ENCODE measurements around the gene ABCC10. TPM values are rescaled to one million over a fixed set of nuclear protein-coding genes. Genes with fewer than 3 reads are reported as not detected.

Gene ABCC10
- total and polyA plus RNA-seq, 11 donors = 6.4 to 19.6 (median 10.3) TPM

DNA sequence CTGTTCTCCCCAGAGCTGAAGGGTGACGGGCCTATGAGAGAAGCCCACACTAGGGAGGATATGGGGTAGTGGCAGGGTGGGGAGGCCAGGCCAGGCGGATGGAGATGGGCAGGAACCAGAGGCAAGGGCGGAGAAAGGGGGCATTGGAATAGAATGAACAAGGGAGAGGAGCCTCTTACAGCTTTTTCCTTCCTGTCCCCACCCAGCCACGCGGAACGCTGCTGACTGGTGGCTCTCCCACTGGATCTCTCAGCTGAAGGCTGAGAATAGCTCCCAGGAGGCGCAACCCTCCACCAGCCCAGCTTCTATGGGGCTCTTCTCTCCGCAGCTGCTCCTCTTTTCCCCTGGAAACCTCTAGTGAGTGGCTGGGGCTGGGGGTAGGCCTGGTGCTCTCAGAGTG lies 17.2 kb downstream of the ABCC10 start:
- Histone ChIP-seq H3K27ac (no peak overlapping the region), H3K27me3 (no peaks in the 10 kb centered on the region), H3K4me3 (no peak overlapping the region), H3K36me3 (peaks cover 0 to 98% (median 86%) of the 10 kb centered on the region in 9 donors), H3K9me3 (no peaks in the 10 kb centered on the region), H3K4me1 (peaks cover 0 to 5% (median 0%) of the 10 kb centered on the region in 12 donors)
- WGBS, 4 donors = 82 to 97% (median 84%) methylated on average over 8 of the region's 8 CpGs
- TF ChIP-seq, protein P1, sequence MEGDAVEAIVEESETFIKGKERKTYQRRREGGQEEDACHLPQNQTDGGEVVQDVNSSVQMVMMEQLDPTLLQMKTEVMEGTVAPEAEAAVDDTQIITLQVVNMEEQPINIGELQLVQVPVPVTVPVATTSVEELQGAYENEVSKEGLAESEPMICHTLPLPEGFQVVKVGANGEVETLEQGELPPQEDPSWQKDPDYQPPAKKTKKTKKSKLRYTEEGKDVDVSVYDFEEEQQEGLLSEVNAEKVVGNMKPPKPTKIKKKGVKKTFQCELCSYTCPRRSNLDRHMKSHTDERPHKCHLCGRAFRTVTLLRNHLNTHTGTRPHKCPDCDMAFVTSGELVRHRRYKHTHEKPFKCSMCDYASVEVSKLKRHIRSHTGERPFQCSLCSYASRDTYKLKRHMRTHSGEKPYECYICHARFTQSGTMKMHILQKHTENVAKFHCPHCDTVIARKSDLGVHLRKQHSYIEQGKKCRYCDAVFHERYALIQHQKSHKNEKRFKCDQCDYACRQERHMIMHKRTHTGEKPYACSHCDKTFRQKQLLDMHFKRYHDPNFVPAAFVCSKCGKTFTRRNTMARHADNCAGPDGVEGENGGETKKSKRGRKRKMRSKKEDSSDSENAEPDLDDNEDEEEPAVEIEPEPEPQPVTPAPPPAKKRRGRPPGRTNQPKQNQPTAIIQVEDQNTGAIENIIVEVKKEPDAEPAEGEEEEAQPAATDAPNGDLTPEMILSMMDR (IDR thresholded peaks at IDR 0.05) = no peak
- TF ChIP-seq POLR2A (IDR thresholded peaks at IDR 0.05) = no peak
- DNase-seq (no peak), ATAC-seq (no peak)
- intact Hi-C loops (cut with DNase I) = loop anchor here in 1 of 10 donors (10.0 kb wide), 1 partner anchor 60 kb away; no protein-coding TSS in a partner anchor

DNA sequence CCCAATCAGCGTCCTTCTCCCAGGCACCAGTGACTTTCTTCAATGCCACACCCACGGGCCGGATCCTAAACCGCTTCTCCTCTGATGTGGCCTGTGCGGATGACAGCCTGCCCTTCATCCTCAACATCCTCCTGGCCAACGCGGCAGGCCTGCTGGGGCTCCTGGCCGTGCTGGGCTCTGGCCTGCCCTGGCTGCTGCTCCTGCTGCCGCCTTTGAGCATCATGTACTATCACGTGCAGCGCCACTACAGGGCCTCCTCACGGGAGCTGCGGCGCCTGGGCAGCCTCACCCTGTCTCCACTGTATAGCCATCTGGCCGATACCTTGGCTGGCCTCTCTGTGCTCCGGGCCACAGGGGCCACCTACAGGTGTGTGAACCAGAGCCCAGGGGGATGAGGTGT lies 18.2 kb downstream of the ABCC10 start:
- WGBS, 4 donors = 77 to 87% (median 86%) methylated on average over 16 of the region's 16 CpGs
- DNase-seq (no peak), ATAC-seq (no peak)
- H3K4me1 ChIP-seq = peaks cover 0 to 9% (median 0%) of the 10 kb centered on the region in 12 donors
- no peaks in the 10 kb centered on the region for H3K9me3 ChIP-seq
- intact Hi-C loops (cut with DNase I) = loop anchor here in 1 of 10 donors (10.0 kb wide), 1 partner anchor 61 kb away; no protein-coding TSS in a partner anchor
- TF ChIP-seq, protein P1 (IDR thresholded peaks at IDR 0.05) = no peak
- TF ChIP-seq POLR2A (IDR thresholded peaks at IDR 0.05) = no peak
- no peaks in the 10 kb centered on the region for H3K27me3 ChIP-seq
- H3K36me3 ChIP-seq = peaks cover 0 to 98% (median 87%) of the 10 kb centered on the region in 9 donors
- no peak overlapping the region for H3K4me3 ChIP-seq
- H3K27ac ChIP-seq = no peak overlapping the region

DNA sequence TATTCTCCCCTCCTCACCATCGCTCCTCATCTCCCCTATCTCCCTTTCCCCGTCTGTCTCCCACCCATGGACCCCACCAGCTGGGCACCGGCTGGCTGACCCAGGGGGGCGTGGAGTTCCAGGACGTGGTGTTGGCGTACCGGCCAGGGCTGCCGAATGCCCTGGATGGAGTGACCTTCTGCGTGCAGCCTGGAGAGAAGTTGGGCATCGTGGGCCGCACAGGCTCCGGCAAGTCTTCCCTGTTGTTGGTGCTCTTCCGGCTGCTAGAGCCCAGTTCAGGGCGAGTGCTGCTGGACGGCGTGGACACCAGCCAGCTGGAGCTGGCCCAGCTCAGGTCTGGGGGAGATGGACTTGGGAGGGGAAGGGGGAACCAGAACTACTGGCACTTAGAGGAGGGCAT lies 20.3 kb downstream of the ABCC10 start:
- no peak for DNase-seq
- Histone ChIP-seq H3K27me3 (no peaks in the 10 kb centered on the region), H3K4me3 (no peak overlapping the region), H3K4me1 (peaks cover 0 to 9% (median 0%) of the 10 kb centered on the region in 12 donors), H3K36me3 (peaks cover 0 to 97% (median 83%) of the 10 kb centered on the region in 9 donors), H3K27ac (no peak overlapping the region), H3K9me3 (no peaks in the 10 kb centered on the region)
- WGBS, 4 donors = 93 to 95% (median 94%) methylated on average over 16 of the region's 16 CpGs
- intact Hi-C loops (cut with DNase I) = loop anchor here in 1 of 10 donors (10.0 kb wide), 1 partner anchor 63 kb away; no protein-coding TSS in a partner anchor
- no peak for ATAC-seq
- no peak for TF ChIP-seq POLR2A (IDR thresholded peaks at IDR 0.05)
- TF ChIP-seq, protein P1 (IDR thresholded peaks at IDR 0.05) = no peak

DNA sequence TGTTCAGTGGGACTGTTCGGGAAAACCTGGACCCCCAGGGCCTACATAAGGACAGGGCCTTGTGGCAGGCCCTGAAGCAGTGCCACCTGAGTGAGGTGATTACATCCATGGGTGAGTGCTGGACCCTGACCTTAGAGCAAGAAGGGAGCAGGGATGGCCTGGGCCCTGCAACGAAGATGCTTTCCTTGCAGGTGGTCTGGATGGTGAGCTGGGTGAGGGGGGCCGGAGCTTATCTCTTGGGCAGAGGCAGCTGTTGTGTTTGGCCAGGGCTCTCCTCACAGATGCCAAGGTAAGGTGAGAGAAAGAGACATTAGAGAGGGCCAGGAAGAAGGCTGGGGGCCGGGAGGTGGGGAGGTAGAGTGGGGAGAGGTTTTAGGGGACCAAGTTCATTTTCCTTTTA lies 21.6 kb downstream of the ABCC10 start:
- TF ChIP-seq POLR2A (IDR thresholded peaks at IDR 0.05) = no peak
- TF ChIP-seq, protein P1 (IDR thresholded peaks at IDR 0.05) = no peak
- Histone ChIP-seq H3K27ac (no peak overlapping the region), H3K4me3 (no peak overlapping the region), H3K27me3 (no peaks in the 10 kb centered on the region), H3K9me3 (no peaks in the 10 kb centered on the region), H3K4me1 (peaks cover 0 to 9% (median 0%) of the 10 kb centered on the region in 12 donors), H3K36me3 (peaks cover 0 to 91% (median 71%) of the 10 kb centered on the region in 9 donors)
- 74 to 84% (median 81%) methylated on average over 4 of the region's 4 CpGs for WGBS, 4 donors
- DNase-seq (no peak), ATAC-seq (no peak)
- intact Hi-C loops (cut with DNase I) = loop anchor here in 1 of 10 donors (10.0 kb wide), 1 partner anchor 64 kb away; no protein-coding TSS in a partner anchor

Measured in heart left ventricle (tissue), 16 donors.